Mesenchymal stem cell (in vitro differentiated cells and primary cell): ENCODE data around the gene ATG2B.

ENCODE experiments used
- DNase-seq: peaks from one replicate; pipeline ENCODE4 v3.0.0-alpha.2; 2013
- H2AFZ ChIP-seq: one replicate; pipeline ENCODE4 v1.6.1; 2013; ENCODE audit warnings: low read depth, mild to moderate bottlenecking, control low read depth, inconsistent platforms, low read length, moderate library complexity
- H2AK5ac ChIP-seq: 2 replicates; pipeline ENCODE4 v1.6.1; 2013; ENCODE audit warnings: low read length, moderate library complexity, mild to moderate bottlenecking, inconsistent platforms; ENCODE audit not compliant: severe bottlenecking
- H2BK120ac ChIP-seq: one replicate; pipeline ENCODE4 v1.6.1; 2013; ENCODE audit warnings: low read depth, mild to moderate bottlenecking, inconsistent platforms, low read length, moderate library complexity
- H2BK12ac ChIP-seq, 2 experiments: one replicate each; pipeline ENCODE4 v1.6.1; 2013; ENCODE audit warnings: inconsistent platforms in 2 of 2, low read length in 2 of 2, mild to moderate bottlenecking in 2 of 2, moderate library complexity in 2 of 2, control low read depth in 1 of 2
- H2BK15ac ChIP-seq: one replicate; pipeline ENCODE4 v1.6.1; 2013; ENCODE audit warnings: mild to moderate bottlenecking, low read depth, inconsistent platforms; ENCODE audit not compliant: poor library complexity, severe bottlenecking
- H2BK5ac ChIP-seq: 2 replicates; pipeline ENCODE4 v1.6.1; 2013; ENCODE audit warnings: low read depth, mild to moderate bottlenecking, low read length, control low read depth, inconsistent platforms; ENCODE audit not compliant: poor library complexity, severe bottlenecking
- H3K14ac ChIP-seq, 2 experiments: one replicate each; pipeline ENCODE4 v1.6.1; 2013; ENCODE audit warnings: inconsistent platforms in 2 of 2, low read length in 2 of 2, control low read depth in 1 of 2, mild to moderate bottlenecking in 1 of 2, moderate library complexity in 1 of 2
- H3K18ac ChIP-seq, 2 experiments: one replicate each; pipeline ENCODE4 v1.6.1; 2013; ENCODE audit warnings: inconsistent platforms in 2 of 2, low read length in 2 of 2, control low read depth in 1 of 2, low read depth in 1 of 2, mild to moderate bottlenecking in 1 of 2
- H3K23ac ChIP-seq, 2 experiments: one replicate each; pipeline ENCODE4 v1.6.1; 2013; ENCODE audit warnings: inconsistent platforms in 2 of 2, low read length in 2 of 2, mild to moderate bottlenecking in 2 of 2, moderate library complexity in 2 of 2, control low read depth in 1 of 2
- H3K27ac ChIP-seq: 2 replicates; pipeline ENCODE4 v1.5.1; 2013; ENCODE audit warnings: mild to moderate bottlenecking, moderate library complexity, low read length, control low read depth, inconsistent platforms; ENCODE audit not compliant: poor library complexity, severe bottlenecking
- H3K27me3 ChIP-seq, 2 experiments: 2 replicates each; pipeline versions ENCODE4 v1.6.1 to v1.7.0; 2013; ENCODE audit warnings: low read length in 2 of 2, mild to moderate bottlenecking in 2 of 2, moderate library complexity in 2 of 2, control low read depth in 1 of 2, inconsistent platforms in 1 of 2; ENCODE audit not compliant: control insufficient read depth in 1 of 2, insufficient read depth in 1 of 2
- H3K36me3 ChIP-seq, 2 experiments: 2 replicates each; pipeline versions ENCODE4 v1.6.1 to v1.7.0; 2013; ENCODE audit warnings: low read length in 2 of 2, control low read depth in 1 of 2, inconsistent platforms in 1 of 2, low read depth in 1 of 2, mild to moderate bottlenecking in 1 of 2; ENCODE audit not compliant: insufficient read depth in 2 of 2, control insufficient read depth in 1 of 2
- H3K4ac ChIP-seq, 2 experiments: one replicate each; pipeline ENCODE4 v1.6.1; 2013; ENCODE audit warnings: inconsistent platforms in 2 of 2, low read length in 2 of 2, mild to moderate bottlenecking in 2 of 2, moderate library complexity in 2 of 2, control low read depth in 1 of 2, low read depth in 1 of 2
- H3K4me1 ChIP-seq: 2 replicates; pipeline ENCODE4 v1.6.1; 2013; ENCODE audit warnings: low read depth, low read length, control low read depth; ENCODE audit not compliant: control insufficient read depth, insufficient read depth
- H3K4me2 ChIP-seq: 2 replicates; pipeline ENCODE4 v1.6.1; 2013; ENCODE audit warnings: low read length, mild to moderate bottlenecking, inconsistent platforms; ENCODE audit not compliant: poor library complexity, severe bottlenecking
- H3K4me3 ChIP-seq, 2 experiments: 2 replicates each; pipeline versions ENCODE4 v1.5.1 to v1.7.0; 2013; ENCODE audit warnings: low read length in 2 of 2, mild to moderate bottlenecking in 2 of 2, control low read depth in 1 of 2, low read depth in 1 of 2; ENCODE audit not compliant: insufficient read depth in 1 of 2
- H3K79me1 ChIP-seq: replicated peaks from 2 replicates; pipeline ENCODE4 v1.6.1; 2013; ENCODE audit warnings: mild to moderate bottlenecking, control low read depth, low read length, inconsistent platforms; ENCODE audit not compliant: poor library complexity, severe bottlenecking
- H3K9ac ChIP-seq: 2 replicates; pipeline ENCODE4 v1.7.0; 2013; ENCODE audit warnings: mild to moderate bottlenecking, low read length, moderate library complexity
- H3K9me3 ChIP-seq: 2 replicates; pipeline ENCODE4 v1.7.0; 2013; ENCODE audit warnings: mild to moderate bottlenecking, low read length; ENCODE audit not compliant: control insufficient read depth
- H4K8ac ChIP-seq: one replicate; pipeline ENCODE4 v1.6.1; 2013; ENCODE audit warnings: inconsistent platforms, mild to moderate bottlenecking, low read length, moderate library complexity
- H4K91ac ChIP-seq: one replicate; pipeline ENCODE4 v1.6.1; 2013; ENCODE audit warnings: mild to moderate bottlenecking, low read length, inconsistent platforms
- WGBS: methylation state at CpG from one replicate; pipeline ENCODE4 v1.1.7; 2013; ENCODE audit warnings: mixed read lengths; 5-methylcytosine and 5-hydroxymethylcytosine counted together

The ATG2B gene

GRCh38 chr14:96341323-96341722 lies 21.8 kb downstream of the ATG2B start:
- no peaks in the 10 kb centered on the region for H3K4me1 ChIP-seq
- no peaks in the 10 kb centered on the region for H3K27me3 ChIP-seq
- no peak overlapping the region for H4K8ac ChIP-seq
- H3K9me3 ChIP-seq = peaks cover 3% of the 10 kb centered on the region
- no peak overlapping the region for H2BK12ac ChIP-seq
- H3K4me2 ChIP-seq = no peak overlapping the region
- no peak overlapping the region for H3K4me3 ChIP-seq
- peaks cover 4% of the 10 kb centered on the region for H3K79me1 ChIP-seq
- no peak overlapping the region for H3K14ac ChIP-seq
- no CpG with 5 or more reads among the region's 3 CpGs for WGBS
- no peak overlapping the region for H3K4ac ChIP-seq
- no peak overlapping the region for H2BK15ac ChIP-seq
- H3K23ac ChIP-seq = no peak overlapping the region
- H3K27ac ChIP-seq = no peak overlapping the region
- no peak overlapping the region for H2AK5ac ChIP-seq
- H2AFZ ChIP-seq = no peak overlapping the region
- H3K18ac ChIP-seq = no peak overlapping the region
- H4K91ac ChIP-seq = no peak overlapping the region
- no peak overlapping the region for H3K9ac ChIP-seq
- no peak overlapping the region for H2BK5ac ChIP-seq
- peaks cover 3 to 49% of the 10 kb centered on the region in 2 experiments for H3K36me3 ChIP-seq
- no peak for DNase-seq
- no peak overlapping the region for H2BK120ac ChIP-seq

DNA sequence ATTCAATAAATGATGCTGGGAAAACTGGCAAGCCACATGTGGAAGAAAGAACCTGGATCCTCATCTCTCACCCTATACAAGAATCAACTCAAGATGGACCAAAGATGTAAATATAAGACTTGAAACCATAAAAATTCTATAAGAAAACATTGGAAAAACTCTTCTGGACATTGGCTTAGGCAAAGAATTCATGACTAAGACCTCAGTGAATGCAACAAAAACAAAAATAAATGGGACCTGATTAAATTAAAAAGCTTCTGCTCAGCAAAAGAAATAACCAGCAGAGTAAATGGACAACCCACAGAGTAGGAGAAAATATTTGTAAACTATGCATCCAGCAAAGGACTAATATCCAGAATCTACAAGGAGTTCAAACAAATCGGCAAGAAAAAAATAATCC lies 24.6 kb downstream of the ATG2B start:
- Histone ChIP-seq H3K23ac (no peak overlapping the region), H2BK5ac (no peak overlapping the region), H3K36me3 (peaks cover 3 to 61% of the 10 kb centered on the region in 2 experiments)

DNA sequence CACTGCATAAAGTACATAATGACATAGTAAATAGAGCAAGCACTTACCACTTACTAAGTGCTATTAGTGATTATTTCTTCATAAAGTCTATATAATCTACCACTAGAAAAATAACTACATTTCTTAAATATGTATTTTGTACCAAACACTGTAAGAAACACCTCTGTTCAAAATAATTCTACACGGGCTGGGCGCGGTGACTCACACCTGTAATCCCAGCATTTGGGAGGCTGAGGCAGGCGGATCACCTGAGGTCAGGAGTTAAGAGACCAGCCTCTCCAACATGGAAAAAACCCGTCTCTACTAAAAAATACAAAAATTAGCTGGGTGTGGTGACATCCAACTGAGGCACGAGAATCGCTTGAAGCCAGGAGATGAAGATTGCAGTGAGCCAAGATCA lies 38.9 kb downstream of the ATG2B start:
- 98% methylated on average over 7 of the region's 7 CpGs for WGBS

More for the DNA sequence above, 24.6 kb downstream of the ATG2B start:
- Histone ChIP-seq H3K4me1 (no peaks in the 10 kb centered on the region), H2BK15ac (no peak overlapping the region), H2AFZ (no peak overlapping the region), H3K14ac (no peak overlapping the region), H3K79me1 (peaks cover 4% of the 10 kb centered on the region), H3K27ac (no peak overlapping the region), H3K4ac (no peak overlapping the region), H3K27me3 (no peaks in the 10 kb centered on the region), H3K18ac (no peak overlapping the region), H4K8ac (no peak overlapping the region), H3K4me2 (no peak overlapping the region), H2BK12ac (no peak overlapping the region), H3K9ac (no peak overlapping the region), H2BK120ac (no peak overlapping the region), H3K4me3 (no peak overlapping the region), H2AK5ac (no peak overlapping the region), H4K91ac (no peak overlapping the region), H3K9me3 (peaks cover 3% of the 10 kb centered on the region)
- no peak for DNase-seq
- no CpG with 5 or more reads among the region's 1 CpG for WGBS

DNA sequence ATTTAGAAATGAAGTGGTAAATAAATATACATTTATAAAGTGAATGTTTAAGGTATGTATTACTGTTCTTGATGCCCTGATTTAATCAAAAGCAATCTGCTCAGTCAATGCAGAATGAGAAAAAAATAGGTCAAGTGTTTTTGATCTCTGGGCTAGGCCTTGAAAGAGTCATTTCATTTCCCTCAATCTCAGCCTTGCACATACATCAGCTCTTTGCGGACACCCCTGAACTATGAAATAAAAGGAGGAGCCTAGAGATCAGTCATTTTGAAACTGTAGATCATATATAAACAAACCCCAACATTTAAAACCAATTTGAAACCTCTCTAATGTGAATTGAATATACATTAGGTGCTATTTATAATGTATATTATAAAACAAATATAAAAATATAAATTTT lies 42.5 kb downstream of the ATG2B start:
- no peaks in the 10 kb centered on the region for H3K27me3 ChIP-seq
- H2BK12ac ChIP-seq = no peak overlapping the region
- no peak overlapping the region for H4K8ac ChIP-seq
- H2AFZ ChIP-seq = no peak overlapping the region
- DNase-seq = no peak
- no peak overlapping the region for H3K9ac ChIP-seq
- H2BK120ac ChIP-seq = no peak overlapping the region
- H2BK5ac ChIP-seq = no peak overlapping the region
- peaks cover 5 to 96% of the 10 kb centered on the region in 2 experiments for H3K36me3 ChIP-seq
- no peak overlapping the region for H4K91ac ChIP-seq
- no peak overlapping the region for H3K4me2 ChIP-seq
- no CpG with 5 or more reads among the region's 1 CpG for WGBS
- no peak overlapping the region for H3K23ac ChIP-seq
- H3K4me1 ChIP-seq = no peaks in the 10 kb centered on the region
- H3K4ac ChIP-seq = no peak overlapping the region
- no peak overlapping the region for H3K14ac ChIP-seq
- peaks cover 6% of the 10 kb centered on the region for H3K79me1 ChIP-seq
- no peak overlapping the region for H3K4me3 ChIP-seq
- H2BK15ac ChIP-seq = no peak overlapping the region
- H2AK5ac ChIP-seq = no peak overlapping the region
- H3K18ac ChIP-seq = no peak overlapping the region
- no peaks in the 10 kb centered on the region for H3K9me3 ChIP-seq
- no peak overlapping the region for H3K27ac ChIP-seq

More for the DNA sequence above, 38.9 kb downstream of the ATG2B start:
- Histone ChIP-seq H3K4me2 (no peak overlapping the region), H4K8ac (no peak overlapping the region), H3K4me1 (no peaks in the 10 kb centered on the region), H3K9me3 (no peaks in the 10 kb centered on the region), H2BK12ac (no peak overlapping the region), H2BK5ac (no peak overlapping the region), H4K91ac (no peak overlapping the region), H3K14ac (no peak overlapping the region), H2AFZ (no peak overlapping the region), H3K27me3 (no peaks in the 10 kb centered on the region), H3K36me3 (peaks cover 2 to 88% of the 10 kb centered on the region in 2 experiments), H3K23ac (no peak overlapping the region), H3K4me3 (no peak overlapping the region), H2BK120ac (no peak overlapping the region), H3K18ac (no peak overlapping the region), H3K27ac (no peak overlapping the region), H2AK5ac (no peak overlapping the region), H3K9ac (no peak overlapping the region), H2BK15ac (no peak overlapping the region), H3K4ac (no peak overlapping the region), H3K79me1 (no peaks in the 10 kb centered on the region)
- no peak for DNase-seq
